Right ventricle myocardium superior (tissue), 1 donor: Measurements from ENCODE around the gene E2F2. TPM values are rescaled to one million over a fixed set of nuclear protein-coding genes. Genes with fewer than 3 reads are reported as not detected.

Experiments
- total RNA-seq: library from RNA; stranded (reverse); fragmentation: NEBNext Ultra II Directional; extraction: Animal tissue kit (Norgen Biotek cat#: 25700); gene quantifications from one replicate; pipeline ENCODE4 v1.2.1, GENCODE V29; 2021
- donor health status: DM: no; HTN: yes; CAD: no; lungs with severe emphysema.

E2F2 gene
- total RNA-seq, 1 donor from 2014 or later: 0.35 TPM

Other genes with a start within 250 kb of the E2F2 start
- gene HNRNPR, start 186.9 kb downstream of the E2F2 start, total RNA-seq: 53.5 TPM
- gene ZNF436, start 161.4 kb downstream of the E2F2 start, total RNA-seq: 11.4 TPM
- 72.7 TPM for gene TCEA3, start 106.5 kb downstream of the E2F2 start, total RNA-seq
- gene ASAP3, start 47.1 kb downstream of the E2F2 start, total RNA-seq: 44.6 TPM
- gene ID3, start 28.3 kb upstream of the E2F2 start, total RNA-seq: 73.0 TPM
- 570 TPM for gene RPL11, start 160.6 kb upstream of the E2F2 start, total RNA-seq
- gene ELOA, start 212.2 kb upstream of the E2F2 start, total RNA-seq: 34.5 TPM
- gene PITHD1, start 247.2 kb upstream of the E2F2 start, total RNA-seq: 43.8 TPM